Hepatocyte (in vitro differentiated cells): Measurements from ENCODE around the gene TULP4. TPM values are rescaled to one million over a fixed set of nuclear protein-coding genes. Genes with fewer than 3 reads are reported as not detected.

ENCODE experiments used
- DNase-seq: peaks from one replicate; pipeline ENCODE4 v3.0.0-alpha.2; 2016; ENCODE audit warnings: low spot score
- H2AFZ ChIP-seq: fragments of 200-600 bp; sonication (generic); 2 replicates; pipeline ENCODE4 v1.6.0; 2016; ENCODE audit warnings: antibody characterized with exemption, mild to moderate bottlenecking
- H3K27ac ChIP-seq: fragments of 200-600 bp; sonication (generic); 2 replicates; pipeline ENCODE4 v1.5.1; 2016; ENCODE audit warnings: mild to moderate bottlenecking
- H3K27me3 ChIP-seq: fragments of 200-600 bp; sonication (generic); 2 replicates; pipeline ENCODE4 v1.6.1; 2016
- H3K36me3 ChIP-seq: fragments of 200-600 bp; sonication (generic); replicated peaks from 2 replicates; pipeline ENCODE4 v1.5.1; 2016; ENCODE audit warnings: low read depth; ENCODE audit not compliant: insufficient read depth
- H3K4me1 ChIP-seq: fragments of 200-600 bp; sonication (generic); 2 replicates; pipeline ENCODE4 v1.5.1; 2016; ENCODE audit warnings: mild to moderate bottlenecking, moderate library complexity; ENCODE audit not compliant: insufficient read depth
- H3K4me2 ChIP-seq: fragments of 200-600 bp; sonication (generic); 2 replicates; pipeline ENCODE4 v1.6.0; 2016
- H3K4me3 ChIP-seq: fragments of 200-600 bp; sonication (generic); 2 replicates; pipeline ENCODE4 v1.5.1; 2016; ENCODE audit warnings: mild to moderate bottlenecking
- H3K79me2 ChIP-seq: fragments of 200-600 bp; sonication (generic); 2 replicates; pipeline ENCODE4 v1.6.0; 2017; ENCODE audit warnings: mild to moderate bottlenecking
- H3K9me2 ChIP-seq: fragments of 200-600 bp; sonication (generic); replicated peaks from 2 replicates; pipeline ENCODE4 v1.6.0; 2017; ENCODE audit warnings: mild to moderate bottlenecking; ENCODE audit not compliant: insufficient read depth
- H3K9me3 ChIP-seq: fragments of 200-600 bp; sonication (generic); 2 replicates; pipeline ENCODE4 v1.5.1; 2016; ENCODE audit warnings: low read depth, mild to moderate bottlenecking
- H4K20me1 ChIP-seq: fragments of 200-600 bp; sonication (generic); 2 replicates; pipeline ENCODE4 v1.6.0; 2016; ENCODE audit warnings: mild to moderate bottlenecking; ENCODE audit not compliant: insufficient read depth, poor library complexity, severe bottlenecking
- CTCF ChIP-seq: fragments of 200-600 bp; sonication (generic); IDR thresholded peaks from 2 replicates; pipeline ENCODE4 v1.5.1; 2016; ENCODE audit warnings: antibody characterized with exemption, mild to moderate bottlenecking; ENCODE audit not compliant: poor library complexity
- EZH2 ChIP-seq: fragments of 200-600 bp; sonication (generic); IDR thresholded peaks from 2 replicates; pipeline ENCODE4 v1.6.1; 2016; ENCODE audit warnings: antibody characterized with exemption, mild to moderate bottlenecking, borderline replicate concordance
- EZH2phosphoT487 ChIP-seq: fragments of 200-600 bp; sonication (generic); IDR thresholded peaks from one replicate; pipeline ENCODE4 v1.6.1; 2018; ENCODE audit warnings: antibody characterized with exemption, mild to moderate bottlenecking, low read depth, moderate library complexity; ENCODE audit not compliant: unreplicated experiment, severe bottlenecking
- whole genome bisulfite sequencing: methylation state at CpG from one replicate; pipeline ENCODE4 v1.1.6; 2016; ENCODE audit warnings: low lambda C conversion rate; ENCODE audit errors: missing lambda C conversion rate; 5-methylcytosine and 5-hydroxymethylcytosine counted together
- polyA plus RNA-seq: library from polyadenylated mRNA; unstranded; fragments of >200 nt; fragmentation: Nextera tagmentation; extraction: Ambion mirVana; gene quantifications from 2 replicates; pipeline ENCODE4 v1.2.1, GENCODE V29; 2016
- total RNA-seq: library from RNA; depleted of rRNA; stranded (reverse); fragments of >200 nt; gene quantifications from 2 replicates; pipeline ENCODE4 v1.2.3, GENCODE V29; 2014

The TULP4 gene
- total and polyA plus RNA-seq, 2 experiments from 2014 or later: 30.1 to 129 TPM

GRCh38 chr6:158509465-158509864 is 197.2 kb downstream of the TULP4 start:
- Histone ChIP-seq H3K79me2 (no peaks in the 10 kb centered on the region), H3K4me2 (no peak overlapping the region), H3K27me3 (no peaks in the 10 kb centered on the region), H4K20me1 (no peaks in the 10 kb centered on the region), H3K4me3 (no peak overlapping the region), H3K4me1 (no peaks in the 10 kb centered on the region), H2AFZ (no peak overlapping the region), H3K27ac (no peak overlapping the region), H3K36me3 (no peaks in the 10 kb centered on the region), H3K9me2 (no peaks in the 10 kb centered on the region), H3K9me3 (no peaks in the 10 kb centered on the region)
- TF ChIP-seq EZH2phosphoT487 (no peak), EZH2 (no peak), CTCF (no peak)
- WGBS: 87% methylated on average over 11 of the region's 11 CpGs
- DNase-seq: no peak

- no peaks in the 10 kb centered on the region for H4K20me1 ChIP-seq
- no peaks in the 10 kb centered on the region for H3K9me3 ChIP-seq
- no peaks in the 10 kb centered on the region for H3K36me3 ChIP-seq
- H2AFZ ChIP-seq: no peak overlapping the region
- 90% methylated on average over 4 of the region's 4 CpGs for WGBS
- H3K4me2 ChIP-seq: no peak overlapping the region
- H3K27ac ChIP-seq: no peak overlapping the region
- no peak for DNase-seq
- H3K79me2 ChIP-seq: no peaks in the 10 kb centered on the region
- H3K4me1 ChIP-seq: peaks cover 3% of the 10 kb centered on the region
- H3K4me3 ChIP-seq: no peak overlapping the region
- TF ChIP-seq EZH2phosphoT487: no peak
- TF ChIP-seq EZH2: no peak
- no peak for TF ChIP-seq CTCF
- H3K9me2 ChIP-seq: no peaks in the 10 kb centered on the region
- no peaks in the 10 kb centered on the region for H3K27me3 ChIP-seq
These were observed 200.5 kb downstream of the TULP4 start for GRCh38 chr6:158512809-158513208.

DNA sequence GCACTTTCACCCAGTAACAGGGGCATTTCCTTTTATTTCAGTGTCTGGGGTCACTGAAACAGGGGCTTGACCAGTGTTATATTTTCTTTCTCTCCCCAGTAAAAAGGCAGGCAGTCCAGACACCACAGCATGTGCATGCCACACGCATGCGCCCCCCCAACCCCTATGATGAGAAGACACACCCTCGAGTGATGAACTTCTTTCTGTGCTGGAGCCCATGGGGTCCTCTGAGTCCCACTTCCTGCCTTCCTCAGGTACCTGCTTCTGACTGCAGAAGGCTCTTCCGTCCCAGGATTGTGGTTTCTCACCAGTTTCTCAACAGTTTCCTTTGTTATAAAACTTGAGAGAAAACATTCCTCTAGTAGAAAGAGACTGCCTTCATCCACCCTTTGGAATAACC is 201.9 kb downstream of the TULP4 start:
- Histone ChIP-seq H3K4me2 (no peak overlapping the region), H3K9me2 (no peaks in the 10 kb centered on the region), H3K9me3 (no peaks in the 10 kb centered on the region), H2AFZ (no peak overlapping the region), H3K4me1 (peaks cover 10% of the 10 kb centered on the region), H3K79me2 (no peaks in the 10 kb centered on the region), H4K20me1 (no peaks in the 10 kb centered on the region), H3K27me3 (no peaks in the 10 kb centered on the region), H3K4me3 (no peak overlapping the region), H3K36me3 (no peaks in the 10 kb centered on the region), H3K27ac (no peak overlapping the region)
- no peak for DNase-seq
- no peak for TF ChIP-seq CTCF
- TF ChIP-seq EZH2: no peak
- no peak for TF ChIP-seq EZH2phosphoT487
- 90% methylated on average over 4 of the region's 4 CpGs for WGBS

DNA sequence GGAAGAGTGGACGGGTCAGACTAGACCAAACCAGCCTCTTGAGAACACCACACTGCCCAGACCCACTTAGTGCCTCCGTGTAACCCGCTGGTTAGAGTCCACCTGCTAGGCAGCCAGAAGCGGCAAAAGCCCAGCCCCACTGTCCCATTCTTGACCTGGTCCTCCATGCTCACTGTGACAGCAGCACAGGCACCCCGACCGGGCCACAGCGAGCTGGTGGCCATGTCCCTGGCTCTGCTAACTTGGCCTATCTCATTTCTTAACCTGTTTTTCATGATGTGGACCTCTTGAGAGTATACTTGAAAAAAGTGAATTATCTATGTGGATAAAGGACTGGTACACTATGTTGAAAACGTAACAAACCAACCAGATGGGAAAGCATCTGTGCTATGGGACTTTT is 202.7 kb downstream of the TULP4 start:
- no peaks in the 10 kb centered on the region for H3K36me3 ChIP-seq
- no peaks in the 10 kb centered on the region for H3K9me3 ChIP-seq
- TF ChIP-seq EZH2 (no peak), EZH2phosphoT487 (no peak), CTCF (no peak)
- peaks cover 10% of the 10 kb centered on the region for H3K4me1 ChIP-seq
- H3K4me2 ChIP-seq: no peak overlapping the region
- no peaks in the 10 kb centered on the region for H3K9me2 ChIP-seq
- H3K27ac ChIP-seq: no peak overlapping the region
- H2AFZ ChIP-seq: no peak overlapping the region
- no peak for DNase-seq
- H3K27me3 ChIP-seq: no peaks in the 10 kb centered on the region
- no peak overlapping the region for H3K4me3 ChIP-seq
- H4K20me1 ChIP-seq: no peaks in the 10 kb centered on the region
- H3K79me2 ChIP-seq: no peaks in the 10 kb centered on the region
- over 99% methylated on average over 8 of the region's 8 CpGs for WGBS
